ENCODE data around the gene SLC17A2.
A peak's percentile ranks its signal among the peaks of the same experiment; 100 is the strongest.

SLC17A2 gene, protein sequence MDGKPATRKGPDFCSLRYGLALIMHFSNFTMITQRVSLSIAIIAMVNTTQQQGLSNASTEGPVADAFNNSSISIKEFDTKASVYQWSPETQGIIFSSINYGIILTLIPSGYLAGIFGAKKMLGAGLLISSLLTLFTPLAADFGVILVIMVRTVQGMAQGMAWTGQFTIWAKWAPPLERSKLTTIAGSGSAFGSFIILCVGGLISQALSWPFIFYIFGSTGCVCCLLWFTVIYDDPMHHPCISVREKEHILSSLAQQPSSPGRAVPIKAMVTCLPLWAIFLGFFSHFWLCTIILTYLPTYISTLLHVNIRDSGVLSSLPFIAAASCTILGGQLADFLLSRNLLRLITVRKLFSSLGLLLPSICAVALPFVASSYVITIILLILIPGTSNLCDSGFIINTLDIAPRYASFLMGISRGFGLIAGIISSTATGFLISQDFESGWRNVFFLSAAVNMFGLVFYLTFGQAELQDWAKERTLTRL

GRCh38 chr6:25930532-25931410 lies at the start of gene SLC17A2:
SLC17A2 (minus strand) TSS chr6:25930691; CDS start chr6:25925796, 4,895 bp downstream.
- no peak for DNase-seq

DNA sequence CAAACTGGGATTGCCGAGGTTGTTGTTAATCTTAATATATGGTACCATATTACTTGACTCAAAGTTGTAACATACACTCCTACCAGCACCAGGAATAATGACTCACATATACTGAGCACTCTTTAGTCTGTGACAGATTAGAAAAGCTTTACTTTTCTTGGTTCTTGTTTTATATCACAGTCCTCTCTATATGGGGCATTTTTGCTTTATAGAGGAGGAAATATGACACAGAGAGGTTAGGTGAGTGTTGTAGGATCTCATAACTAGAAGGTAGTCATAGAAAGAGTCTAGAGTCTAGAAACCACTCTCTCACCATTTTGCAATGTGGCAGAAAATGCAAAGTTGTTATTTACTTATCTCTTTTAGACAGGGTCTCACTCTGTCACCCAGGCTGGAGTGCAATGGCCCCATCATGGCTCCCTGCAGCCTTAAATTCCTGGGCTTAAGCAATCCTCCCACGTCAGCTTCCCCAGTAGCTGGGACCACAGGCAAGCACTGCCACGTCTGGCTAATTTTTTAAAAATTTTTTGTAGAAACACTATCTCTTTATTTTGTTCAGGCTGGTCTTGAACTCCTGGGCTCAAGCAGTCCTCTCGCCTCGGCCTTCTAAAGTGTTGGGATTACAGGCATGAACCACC lies 45.6 kb upstream of the SLC17A2 start:
- no peak for DNase-seq

DNA sequence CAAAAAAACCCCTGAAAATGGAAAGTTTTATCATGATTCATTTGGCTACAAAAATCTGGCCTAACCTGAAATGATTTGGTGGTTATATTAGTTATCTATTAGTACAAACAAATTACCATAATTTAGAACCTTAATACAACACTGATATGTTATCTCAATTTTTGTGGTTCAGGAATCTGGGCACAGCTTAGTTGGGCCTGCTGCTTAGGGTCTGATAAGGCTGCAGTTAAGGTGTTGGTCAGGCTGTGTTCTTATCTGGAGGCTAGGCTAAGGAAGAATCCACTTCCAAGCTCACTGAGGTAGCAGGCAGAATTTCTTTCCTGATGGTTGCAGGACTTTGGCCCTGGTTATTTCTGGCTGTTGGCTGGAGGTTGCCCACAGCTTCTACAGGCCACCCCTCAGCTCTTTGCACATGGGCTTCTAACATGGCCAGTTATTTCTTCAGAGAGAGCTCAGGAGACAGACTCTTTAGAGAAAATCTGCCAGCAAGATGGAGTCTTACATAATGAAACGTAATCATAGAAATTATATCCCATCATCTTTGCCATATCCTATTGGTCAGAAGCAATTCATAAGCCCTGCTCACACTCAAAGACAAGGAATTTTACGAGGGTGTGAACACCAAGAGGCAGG lies 43.5 kb upstream of the SLC17A2 start:
- DNase-seq, result no peak

GRCh38 chr6:25972902-25973301 lies 42.4 kb upstream of the SLC17A2 start:
- no peak for DNase-seq

GRCh38 chr6:25972128-25972527 lies 41.6 kb upstream of the SLC17A2 start:
- DNase-seq, result no peak

GRCh38 chr6:25971187-25971821 lies 40.8 kb upstream of the SLC17A2 start:
- no peak for DNase-seq

GRCh38 chr6:25968769-25969168 lies 38.3 kb upstream of the SLC17A2 start:
- no peak for DNase-seq

DNA sequence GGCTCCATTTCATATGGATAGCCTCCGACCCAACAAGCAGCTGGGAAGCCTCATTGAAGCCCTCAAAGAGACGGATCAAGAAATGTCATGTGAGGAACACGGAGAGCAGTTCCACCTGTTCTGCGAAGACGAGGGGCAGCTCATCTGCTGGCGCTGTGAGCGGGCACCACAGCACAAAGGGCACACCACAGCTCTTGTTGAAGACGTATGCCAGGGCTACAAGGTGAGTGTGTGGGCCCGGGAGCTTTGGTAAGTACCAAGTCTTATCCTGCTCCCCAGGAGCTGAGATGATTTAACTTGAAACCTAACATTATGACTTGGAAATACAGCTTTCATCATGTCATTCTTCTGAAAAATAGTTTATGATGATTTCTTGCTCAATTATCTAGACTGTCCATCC lies 36.2 kb upstream of the SLC17A2 start:
- DNase-seq, result no peak

GRCh38 chr6:25965058-25965457 lies 34.6 kb upstream of the SLC17A2 start:
- no peak for DNase-seq

DNA sequence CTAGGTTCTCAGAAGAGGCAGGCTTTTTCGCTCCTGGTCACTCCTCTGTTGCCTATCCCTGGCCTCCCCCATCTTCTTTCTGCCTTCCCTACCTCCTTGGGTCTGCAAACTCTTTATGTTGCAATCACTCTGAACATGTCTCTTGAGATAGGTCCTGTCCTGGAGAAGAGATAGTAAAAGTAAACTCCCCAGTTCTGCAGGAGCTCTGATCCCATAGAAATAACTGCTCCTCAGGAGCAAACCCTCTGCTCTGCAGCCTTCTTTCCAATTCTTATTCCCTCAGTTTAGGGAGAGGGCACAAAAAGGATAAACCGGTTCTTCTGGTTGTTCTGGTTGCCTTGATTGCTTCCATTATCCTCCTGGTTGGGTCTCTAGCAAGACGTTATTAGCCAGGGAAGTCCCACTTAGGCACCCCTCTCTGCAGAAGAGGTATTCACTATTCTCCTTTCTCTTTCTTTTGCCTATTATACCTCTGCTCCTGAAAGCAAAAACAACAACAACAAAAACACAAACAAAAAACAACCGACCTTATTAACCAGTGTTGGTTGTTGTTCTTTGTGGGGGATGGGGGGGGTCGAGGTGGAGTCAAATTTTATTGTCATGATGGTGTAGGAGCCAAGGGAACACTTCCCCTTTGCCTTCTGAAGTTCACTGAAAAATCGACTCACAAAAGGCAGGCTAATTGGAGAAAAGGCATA lies 33.1 kb upstream of the SLC17A2 start:
- no peak for DNase-seq

GRCh38 chr6:25962149-25963127 lies 31.9 kb upstream of the SLC17A2 start, which contains the start of gene TRIM38:
TRIM38 (plus strand) TSS chr6:25962802; CDS start chr6:25966523, 3,721 bp downstream.
- DNase-seq, result peak; percentile 70

- DNase-seq, result no peak
These were observed 31.2 kb upstream of the SLC17A2 start for GRCh38 chr6:25961619-25962148.

DNA sequence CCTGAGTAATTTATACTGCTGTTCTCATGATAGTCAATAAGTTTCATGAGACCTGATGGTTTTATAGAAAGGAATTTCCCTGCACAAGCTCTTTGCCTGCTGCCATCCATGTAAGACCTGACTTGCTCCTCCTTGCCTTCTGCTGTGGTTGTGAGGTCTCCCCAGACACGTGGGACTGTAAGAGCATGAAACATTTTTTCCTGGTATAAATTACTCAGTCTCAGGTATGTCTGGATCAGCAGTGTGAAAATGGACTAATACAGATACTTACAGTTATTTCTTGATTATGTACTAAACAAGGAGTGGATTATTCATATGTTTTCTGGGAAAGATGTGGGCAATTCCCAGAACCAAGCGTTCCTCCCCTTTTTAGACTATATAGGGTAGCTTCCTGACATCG lies 30.2 kb upstream of the SLC17A2 start:
- DNase-seq, result peak; percentile 68

DNA sequence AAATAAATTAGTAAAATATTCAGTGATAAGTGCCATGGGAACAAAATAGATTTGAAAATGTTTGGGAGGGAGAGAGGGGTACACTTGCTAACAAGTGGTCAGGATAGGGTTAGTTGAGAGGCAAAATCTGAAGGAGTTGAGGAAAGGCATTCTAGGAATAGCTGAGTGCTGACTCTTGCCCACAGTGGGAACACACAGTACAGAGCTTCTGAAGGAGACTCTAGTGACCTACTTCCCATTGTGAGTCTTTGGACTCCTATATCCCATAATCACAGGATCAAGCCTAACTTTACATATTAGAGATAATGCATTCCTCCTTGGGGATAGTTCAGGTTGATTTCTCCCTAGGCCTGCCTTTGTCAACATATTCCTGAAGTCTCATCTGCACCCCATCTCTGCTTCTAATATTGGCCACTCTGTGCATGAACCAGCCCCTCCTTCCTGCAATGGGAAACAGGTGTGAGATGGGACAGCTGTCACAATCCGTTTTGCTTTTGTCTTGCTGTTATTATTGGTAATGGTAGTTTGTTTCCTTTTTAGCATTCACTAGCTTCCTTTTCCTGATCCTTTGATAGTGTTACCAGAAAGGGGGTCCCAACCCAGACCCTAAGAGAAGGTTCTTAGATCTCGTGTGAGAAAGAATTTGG lies 29.5 kb upstream of the SLC17A2 start:
- no peak for DNase-seq

- no peak for DNase-seq
These were observed 28.2 kb upstream of the SLC17A2 start for GRCh38 chr6:25958700-25959162.

- DNase-seq, result no peak
These were observed 25.7 kb upstream of the SLC17A2 start for GRCh38 chr6:25956226-25956625.

DNA sequence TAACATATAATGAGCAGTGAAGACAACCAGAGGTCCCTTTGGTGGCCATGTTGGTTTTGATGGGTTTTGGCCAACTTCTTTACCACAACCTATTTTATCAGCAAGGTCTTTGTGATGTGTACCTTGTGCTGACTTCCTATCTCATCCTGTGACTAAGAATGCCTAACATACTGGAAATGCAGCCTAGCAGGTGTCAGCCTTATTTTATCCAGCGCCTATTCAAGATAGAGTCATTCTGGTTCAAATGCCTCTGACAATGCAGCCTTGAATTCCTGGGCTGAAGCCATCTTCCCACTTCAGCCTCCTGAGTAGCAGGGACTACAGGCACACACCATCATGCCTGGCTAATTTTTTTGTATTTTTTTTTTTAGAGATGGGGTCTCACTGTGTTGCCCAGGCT lies 24.3 kb upstream of the SLC17A2 start:
- DNase-seq, result no peak

DNA sequence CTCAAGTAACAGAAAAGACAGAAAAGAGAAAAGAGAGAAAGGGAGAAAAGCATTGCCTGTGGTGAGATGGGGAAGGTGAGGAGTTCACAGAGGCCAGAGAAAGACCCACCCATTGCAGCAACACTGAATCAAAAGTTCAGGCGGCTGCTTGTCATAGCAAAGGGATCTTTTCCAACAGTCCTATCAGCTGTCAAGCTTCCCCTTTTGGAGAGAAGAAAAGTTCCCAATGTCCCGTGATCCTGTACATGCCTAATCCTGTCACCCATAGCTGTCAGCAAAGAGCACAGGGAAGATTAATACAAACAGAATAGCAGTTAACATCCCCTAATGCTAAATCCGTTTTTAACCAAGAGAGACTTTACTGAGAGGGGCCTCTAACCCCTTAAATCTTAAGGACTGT lies 23.2 kb upstream of the SLC17A2 start:
- DNase-seq, result no peak

DNA sequence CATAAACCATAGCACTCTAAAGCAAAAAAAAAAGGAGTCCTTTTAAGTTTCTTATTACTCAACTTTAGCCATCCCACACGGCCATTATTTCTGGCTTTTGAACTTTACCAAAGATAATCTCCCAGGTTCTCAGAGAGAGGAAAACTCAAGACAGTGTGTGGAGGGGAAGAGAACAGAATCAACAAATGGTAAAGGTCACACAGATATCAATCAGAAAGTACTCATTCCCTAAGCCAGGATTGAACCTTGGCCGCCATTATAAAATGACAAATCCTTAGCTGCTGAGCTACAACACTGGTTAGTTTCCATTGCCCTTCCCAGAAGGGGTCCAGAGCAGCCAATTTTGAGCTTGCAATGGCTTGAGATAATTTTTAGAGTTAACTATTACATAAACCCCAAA lies 22.0 kb upstream of the SLC17A2 start:
- no peak for DNase-seq
